GM21723 (cell line): ENCODE measurements around the gene MBOAT7.
"Not testable (repeated sequence)": the region's sequence is repeated elsewhere in the genome, so short reads cannot be mapped to it uniquely, and the experiment has no call there.

Source experiments
- ATAC-seq: cut with Tn5 transposase; IDR thresholded peaks from one replicate; pipeline ENCODE4 v1.9.1; 2021; ENCODE audit warnings: mild to moderate bottlenecking, moderate library complexity; ENCODE audit not compliant: unreplicated experiment

Gene MBOAT7

DNA sequence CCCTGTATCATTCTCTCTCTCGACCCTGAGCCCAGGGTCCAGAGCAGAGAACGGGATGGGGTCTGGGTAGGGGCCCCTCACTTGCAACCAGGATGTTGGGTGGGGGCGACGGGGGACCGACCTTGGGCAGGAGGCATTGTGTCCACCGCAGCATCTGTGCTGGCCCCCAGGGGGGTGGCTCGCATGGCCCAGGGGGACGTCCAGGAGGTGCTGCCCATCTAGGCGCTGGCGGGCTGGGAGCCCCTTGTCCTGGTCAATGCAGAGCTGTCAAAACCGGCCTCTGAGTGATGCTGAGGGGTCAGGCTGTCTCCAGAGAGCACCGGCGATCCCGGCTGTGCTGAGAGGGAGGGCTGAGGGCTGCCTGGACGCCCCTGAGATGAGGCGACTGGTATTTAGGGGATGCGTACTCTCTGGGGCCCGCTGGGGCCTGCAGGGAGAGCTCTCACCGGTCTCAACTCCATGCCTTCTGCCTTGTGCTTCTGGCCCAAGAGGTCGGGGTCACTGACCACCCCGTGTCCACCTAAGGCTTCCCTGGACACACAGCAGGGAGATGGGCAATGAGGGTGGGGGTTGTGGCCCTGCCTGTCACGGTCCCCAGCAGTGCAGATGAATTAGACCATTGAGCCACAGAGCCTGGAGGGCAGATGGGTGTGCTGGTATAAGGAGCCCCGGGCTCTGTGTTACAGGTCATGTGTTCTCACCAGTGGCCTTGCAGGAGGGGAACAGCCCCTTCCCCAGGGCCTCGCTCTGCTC, 19.9 kb upstream of the MBOAT7 start:
- no peak for ATAC-seq

GRCh38 chr19:54208784-54209057, 19.3 kb upstream of the MBOAT7 start:
- no peak for ATAC-seq

DNA sequence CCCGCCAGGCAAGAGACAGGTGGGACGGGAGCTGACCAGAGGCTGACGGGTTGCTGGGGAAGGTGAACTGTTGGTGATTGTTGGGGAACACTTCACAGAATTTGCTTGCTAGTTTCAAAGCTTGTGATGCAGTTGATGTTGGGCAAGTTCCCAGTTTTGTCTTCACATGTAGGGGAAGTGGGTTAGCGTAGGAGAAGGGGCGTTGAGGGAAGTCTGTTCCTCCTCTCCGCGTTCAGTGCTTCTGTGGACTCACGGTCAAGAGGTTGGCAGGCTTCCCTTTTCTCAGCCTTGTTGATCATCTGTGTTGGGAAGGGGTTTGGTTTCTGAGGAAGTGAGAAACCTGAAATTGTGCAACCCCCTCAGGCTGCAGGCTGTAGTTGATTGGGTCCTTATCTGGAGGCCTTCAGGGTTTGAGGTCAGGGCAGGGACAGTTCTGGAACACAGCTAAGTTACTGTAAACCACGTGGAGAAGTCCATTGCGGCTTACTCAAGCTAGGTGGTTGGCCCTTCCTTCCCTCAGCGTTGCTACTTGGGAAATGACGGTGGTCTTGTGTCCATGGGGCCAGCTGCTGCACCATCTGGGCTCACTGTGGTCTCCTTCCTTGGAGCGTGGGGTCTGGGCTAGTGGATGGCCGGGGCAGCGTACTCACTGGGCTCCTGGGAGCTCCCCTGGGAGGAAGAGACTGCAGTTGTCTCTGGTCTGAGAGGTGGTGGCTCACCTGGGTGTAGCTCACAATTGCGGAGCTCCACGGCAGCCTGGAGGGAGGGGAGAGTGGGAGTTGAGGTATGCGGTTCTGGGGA, 18.8 kb upstream of the MBOAT7 start:
- no peak for ATAC-seq

GRCh38 chr19:54207676-54207982, 18.2 kb upstream of the MBOAT7 start:
- no peak for ATAC-seq

- not testable (repeated sequence) for ATAC-seq
Observed at GRCh38 chr19:54207193-54207592, 17.8 kb upstream of the MBOAT7 start.

DNA sequence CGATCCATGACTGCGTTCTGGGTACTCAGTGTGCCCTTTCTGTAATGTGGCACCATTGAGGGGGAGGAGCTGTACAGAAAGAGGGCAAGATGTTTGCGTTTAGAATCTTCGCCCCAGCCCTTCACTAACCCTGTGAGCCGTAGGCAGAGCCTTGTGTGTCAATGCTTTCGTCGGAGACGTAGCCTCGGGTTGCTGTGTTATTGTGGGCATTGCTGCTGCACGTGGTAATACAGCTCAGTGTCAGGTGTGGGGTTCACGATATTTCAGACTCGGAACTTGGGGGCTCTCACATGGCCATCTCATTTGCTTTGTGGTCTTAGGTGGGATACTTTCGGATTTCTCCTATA, 17.4 kb upstream of the MBOAT7 start:
- no peak for ATAC-seq

GRCh38 chr19:54206030-54206830, 16.9 kb upstream of the MBOAT7 start:
- no peak for ATAC-seq

DNA sequence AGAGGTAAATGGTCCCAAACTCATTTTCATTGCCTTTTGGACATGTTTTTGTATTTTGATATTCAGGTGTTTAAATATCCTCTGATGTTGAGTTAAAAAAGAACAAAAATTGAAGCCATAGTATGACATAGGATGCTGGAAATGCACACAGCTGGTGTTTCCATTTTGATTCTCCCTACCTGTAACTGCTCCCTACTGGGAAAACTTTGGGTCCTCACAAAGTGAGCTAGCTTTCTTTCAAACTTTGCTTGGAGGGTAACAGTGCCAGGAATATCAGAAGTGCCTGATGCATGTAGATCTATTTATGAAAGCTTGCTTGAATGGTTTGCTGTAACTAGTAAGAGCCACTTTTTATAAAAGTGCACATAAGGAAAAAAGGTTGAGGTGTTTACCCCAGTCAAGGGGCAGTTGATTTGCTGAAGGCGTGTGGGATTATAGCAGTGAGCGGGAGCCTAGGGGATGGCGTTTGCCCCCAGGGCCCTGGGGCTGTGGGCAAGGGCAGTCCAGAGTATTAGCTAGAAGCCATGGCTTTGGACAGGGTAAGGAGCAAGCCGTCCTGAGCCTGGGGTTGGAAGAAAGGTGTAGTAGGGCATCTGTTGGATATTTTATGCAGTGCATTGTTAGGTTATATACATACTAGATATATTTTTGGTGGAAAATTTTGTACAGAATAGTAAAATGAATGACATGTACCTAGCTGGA, 15.5 kb upstream of the MBOAT7 start:
- ATAC-seq = no peak

DNA sequence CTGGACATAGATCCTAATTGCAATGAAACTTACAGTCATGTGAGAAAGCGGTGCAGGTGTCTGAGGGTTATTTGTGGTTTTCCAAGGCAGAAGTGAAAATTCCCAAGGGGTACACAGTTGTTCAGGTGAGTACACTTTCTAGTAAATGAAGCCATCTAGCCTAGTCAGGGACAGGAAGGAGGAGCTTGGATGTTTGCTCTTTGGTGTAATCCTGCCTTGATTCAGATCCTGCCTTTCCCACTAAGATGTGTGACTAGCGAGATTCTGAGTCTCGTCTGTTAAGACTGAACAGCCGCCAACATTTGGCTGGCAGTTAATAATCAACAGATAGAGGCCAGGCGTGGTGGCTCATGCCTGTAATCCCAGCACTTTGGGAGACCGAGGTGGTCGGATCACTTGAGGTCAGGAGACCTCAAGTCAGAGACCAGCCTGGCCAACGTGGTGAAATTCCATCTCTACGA, 13.8 kb upstream of the MBOAT7 start:
- no peak for ATAC-seq

GRCh38 chr19:54201980-54202379, 12.6 kb upstream of the MBOAT7 start:
- ATAC-seq = no peak

DNA sequence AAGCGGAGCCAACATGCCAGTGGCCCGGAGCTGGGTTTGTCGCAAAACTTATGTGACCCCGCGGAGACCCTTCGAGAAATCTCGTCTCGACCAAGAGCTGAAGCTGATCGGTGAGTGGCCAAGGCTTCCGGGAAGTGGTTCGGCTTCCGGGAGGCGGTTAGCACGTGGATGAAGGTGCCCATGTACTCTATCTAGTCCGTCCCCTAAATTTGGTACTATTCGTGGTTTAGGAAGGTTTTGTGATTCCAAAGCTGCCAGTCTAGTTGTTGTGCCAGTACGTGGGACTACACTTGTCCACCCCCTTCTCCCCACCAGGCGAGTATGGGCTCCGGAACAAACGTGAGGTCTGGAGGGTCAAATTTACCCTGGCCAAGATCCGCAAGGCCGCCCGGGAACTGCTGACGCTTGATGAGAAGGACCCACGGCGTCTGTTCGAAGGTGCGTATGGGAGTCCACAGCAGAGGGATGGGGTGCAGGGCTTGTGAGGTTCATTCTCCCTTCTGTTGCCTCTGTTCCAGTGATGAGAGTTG, 11.9 kb upstream of the MBOAT7 start:
- no peak for ATAC-seq

DNA sequence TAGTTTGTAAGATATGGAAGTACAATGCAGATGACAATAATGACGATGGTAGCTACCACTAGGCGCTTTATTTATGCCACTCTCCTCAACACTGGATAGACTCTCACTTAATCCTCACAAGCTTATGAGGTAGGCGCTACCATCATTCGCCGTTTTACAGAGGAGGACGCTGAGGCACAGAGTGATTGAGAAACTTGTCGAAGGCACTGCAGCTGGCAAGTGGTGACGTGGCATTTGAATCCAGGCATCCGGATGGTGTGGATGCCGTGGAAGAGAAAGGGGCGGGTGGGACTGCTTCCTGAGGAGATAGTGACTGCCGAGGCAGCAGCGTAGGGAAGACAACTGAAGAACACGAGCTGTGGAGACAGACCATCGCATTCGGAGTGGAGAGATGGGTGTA, 10.0 kb upstream of the MBOAT7 start:
- no peak for ATAC-seq

GRCh38 chr19:54197121-54197520, 7.7 kb upstream of the MBOAT7 start:
- ATAC-seq = no peak

DNA sequence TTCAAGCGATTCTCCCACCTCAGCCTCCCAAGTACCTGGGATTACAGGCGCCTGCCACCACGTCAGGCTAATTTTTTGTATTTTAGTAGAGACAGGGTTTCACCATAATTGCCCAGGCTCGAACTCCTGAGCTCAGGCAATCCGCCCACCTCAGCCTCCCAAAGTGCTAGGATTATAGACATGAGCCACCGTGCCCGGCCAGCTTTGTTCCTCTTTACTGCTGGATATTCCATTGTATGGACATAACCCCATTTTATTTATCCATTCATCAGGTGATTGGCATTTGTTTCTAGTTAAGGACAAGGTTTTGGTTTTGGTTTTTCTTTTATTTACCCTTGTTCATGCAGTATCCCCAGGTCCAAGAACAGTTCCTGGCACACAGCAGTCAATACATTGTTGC, 7.2 kb upstream of the MBOAT7 start:
- ATAC-seq = no peak

GRCh38 chr19:54194463-54194862, 5.1 kb upstream of the MBOAT7 start:
- ATAC-seq = not testable (repeated sequence)

DNA sequence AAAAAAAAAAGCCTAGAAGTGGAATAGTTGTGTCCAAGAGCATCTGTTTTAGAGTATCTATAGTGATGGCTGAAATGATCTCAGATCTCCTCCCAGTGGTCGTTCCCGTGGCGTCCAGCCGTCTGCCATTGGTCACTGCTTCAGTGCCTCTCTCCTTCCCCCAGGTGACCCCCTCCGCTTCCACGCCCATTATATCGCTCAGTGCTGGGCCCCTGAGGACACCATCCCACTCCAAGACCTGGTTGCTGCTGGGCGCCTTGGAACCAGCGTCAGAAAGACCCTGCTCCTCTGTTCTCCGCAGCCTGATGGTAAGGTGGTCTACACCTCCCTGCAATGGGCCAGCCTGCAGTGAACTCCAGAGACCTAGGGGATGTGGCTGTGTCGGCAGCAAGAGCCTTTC, 3.6 kb upstream of the MBOAT7 start:
- no peak for ATAC-seq

GRCh38 chr19:54191811-54192453, 2.6 kb upstream of the MBOAT7 start:
- no peak for ATAC-seq

GRCh38 chr19:54191011-54191810, 1.8 kb upstream of the MBOAT7 start, which contains the start of gene TSEN34:
Gene TSEN34, plus strand, starts transcription at chr19:54191308. Its CDS starts 57 bp downstream, at chr19:54191365.
- peak; percentile 38 for ATAC-seq

DNA sequence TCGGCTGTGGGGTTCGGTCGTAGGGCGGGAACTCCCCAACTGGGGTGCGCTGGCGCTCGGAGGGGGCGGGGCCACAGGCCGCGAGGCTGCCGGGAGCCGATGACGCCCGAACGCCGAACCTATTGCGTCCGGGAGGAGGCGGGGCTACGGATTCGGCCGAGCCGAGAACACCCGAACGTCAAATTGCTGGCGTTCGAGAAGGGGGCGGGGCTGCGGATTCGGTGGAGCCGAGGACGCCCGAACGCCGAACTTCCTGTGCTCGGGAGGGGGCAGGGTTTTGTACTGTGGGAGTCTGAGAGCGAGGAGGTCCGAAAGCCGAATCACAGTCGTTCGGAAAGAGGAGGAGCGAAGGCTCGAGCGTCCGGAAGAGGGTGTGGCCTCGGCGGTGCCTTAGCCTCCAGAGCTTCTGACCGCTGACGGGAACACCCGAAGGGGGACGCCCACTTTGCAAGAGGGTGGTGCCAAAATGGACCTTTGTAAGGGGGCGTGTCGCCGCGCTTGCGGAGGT, 1.2 kb upstream of the MBOAT7 start:
- ATAC-seq = peak; percentile 43
